Ascending aorta (tissue), 2 donors: ENCODE data around the gene MARCHF10. TPM values are rescaled to one million over a fixed set of nuclear protein-coding genes. Genes with fewer than 3 reads are reported as not detected.

Experiments used
- DNase-seq, 2 donors: peaks; one replicate each; pipeline ENCODE4 v3.0.0-alpha.2; 2019; ENCODE audit warnings: low spot score in 2 of 2
- H3K27ac ChIP-seq, 2 donors: fragments of 200-600 bp; sonication (generic); one replicate each; pipeline ENCODE4 v1.5.1; 2016 to 2017; ENCODE audit warnings: mild to moderate bottlenecking in 1 of 2
- H3K27me3 ChIP-seq: fragments of 200-600 bp; sonication (generic); one replicate; pipeline ENCODE4 v1.5.1; 2017
- H3K36me3 ChIP-seq, 2 donors: fragments of 200-600 bp; sonication (generic); one replicate each; pipeline ENCODE4 v1.5.1; 2016
- H3K4me1 ChIP-seq, 2 donors: fragments of 200-600 bp; sonication (generic); one replicate each; pipeline ENCODE4 v1.5.1; 2016 to 2017; ENCODE audit warnings: mild to moderate bottlenecking in 1 of 2
- H3K4me3 ChIP-seq, 2 donors: fragments of 200-600 bp; sonication (generic); one replicate each; pipeline ENCODE4 v1.5.1; 2016 to 2017; ENCODE audit warnings: mild to moderate bottlenecking in 1 of 2
- H3K9me3 ChIP-seq, 2 donors: fragments of 200-600 bp; sonication (generic); one replicate each; pipeline ENCODE4 v1.5.1; 2016
- CTCF ChIP-seq, 3 experiments: fragments of 200-600 bp in 2 of 3; fragments of 450-650 bp in 1 of 3; sonication (generic) in 2 of 3; IDR thresholded peaks; one replicate each; pipeline ENCODE4 v1.5.1; 2016 to 2019; ENCODE audit warnings: antibody characterized with exemption in 3 of 3, mild to moderate bottlenecking in 1 of 3, moderate library complexity in 1 of 3
- intact Hi-C: fragments of 100-400 bp; cut with DNase I; formaldehyde crosslinking; loops from one replicate; pipeline ENCODE4 v1.15.1; 2023
- total RNA-seq: library from RNA; depleted of rRNA; stranded (reverse); fragments of >200 nt; gene quantifications from one replicate; pipeline ENCODE4 v1.1.0, GENCODE V29; 2016

MARCHF10 gene
- total RNA-seq, 1 donor from 2014 or later, result not detected

- Histone ChIP-seq H3K27me3 (no peaks in the 10 kb centered on the region), H3K4me1 (peaks cover 0 to 18% of the 10 kb centered on the region in 2 donors), H3K27ac (no peak overlapping the region), H3K4me3 (no peak overlapping the region), H3K36me3 (no peaks in the 10 kb centered on the region), H3K9me3 (no peaks in the 10 kb centered on the region)
- TF ChIP-seq CTCF (IDR thresholded peaks at IDR 0.05), result no peak
- no peak for DNase-seq
- intact Hi-C loops, result loop anchor here (10.0 kb wide), 2 partner anchors 376 to 576 kb away; no protein-coding TSS in a partner anchor
Measured at GRCh38 chr17:62708587-62708986, 99.5 kb downstream of the MARCHF10 start.

- Histone ChIP-seq H3K9me3 (no peaks in the 10 kb centered on the region), H3K36me3 (no peaks in the 10 kb centered on the region), H3K4me1 (peaks cover 0 to 23% of the 10 kb centered on the region in 2 donors), H3K27me3 (no peaks in the 10 kb centered on the region), H3K4me3 (no peak overlapping the region), H3K27ac (no peak overlapping the region)
- peak in 1 of 2 donors; percentile 34 for DNase-seq
- no peak for TF ChIP-seq CTCF (IDR thresholded peaks at IDR 0.05)
- intact Hi-C loops, result loop anchor here (10.0 kb wide), 2 partner anchors 377 to 577 kb away; no protein-coding TSS in a partner anchor
Measured at GRCh38 chr17:62707425-62707739, 100.7 kb downstream of the MARCHF10 start.

- peaks cover 0 to 23% of the 10 kb centered on the region in 2 donors for H3K4me1 ChIP-seq
- no peaks in the 10 kb centered on the region for H3K36me3 ChIP-seq
- no peaks in the 10 kb centered on the region for H3K27me3 ChIP-seq
- H3K4me3 ChIP-seq, result no peak overlapping the region
- no peaks in the 10 kb centered on the region for H3K9me3 ChIP-seq
- intact Hi-C loops, result loop anchor here (10.0 kb wide), 2 partner anchors 378 to 578 kb away; no protein-coding TSS in a partner anchor
- DNase-seq, result peak in 1 of 2 donors; percentile 61
- no peak for TF ChIP-seq CTCF (IDR thresholded peaks at IDR 0.05)
- no peak overlapping the region for H3K27ac ChIP-seq
Measured at GRCh38 chr17:62706598-62707424, 101.3 kb downstream of the MARCHF10 start.

GRCh38 chr17:62705778-62706597 lies 102.1 kb downstream of the MARCHF10 start:
- intact Hi-C loops, result loop anchor here (10.0 kb wide), 2 partner anchors 379 to 579 kb away; no protein-coding TSS in a partner anchor
- Histone ChIP-seq H3K9me3 (no peaks in the 10 kb centered on the region), H3K36me3 (no peaks in the 10 kb centered on the region), H3K4me1 (peaks cover 0 to 23% of the 10 kb centered on the region in 2 donors), H3K27me3 (no peaks in the 10 kb centered on the region), H3K27ac (peak overlapping the region in 1 of 2 donors; percentile 56), H3K4me3 (peak overlapping the region in 1 of 2 donors; percentile 93)
- no peak for TF ChIP-seq CTCF (IDR thresholded peaks at IDR 0.05)
- no peak for DNase-seq

GRCh38 chr17:62705156-62705777 lies 102.8 kb downstream of the MARCHF10 start:
- H3K27ac ChIP-seq, result peak overlapping the region; percentile 2 to 56
- H3K36me3 ChIP-seq, result no peaks in the 10 kb centered on the region
- H3K27me3 ChIP-seq, result no peaks in the 10 kb centered on the region
- TF ChIP-seq CTCF (IDR thresholded peaks at IDR 0.05), result no peak
- DNase-seq, result no peak
- no peaks in the 10 kb centered on the region for H3K9me3 ChIP-seq
- intact Hi-C loops, result loop anchor here (10.0 kb wide), 2 partner anchors 380 to 580 kb away; no protein-coding TSS in a partner anchor
- H3K4me3 ChIP-seq, result peak overlapping the region; percentile 87 to 93
- H3K4me1 ChIP-seq, result peaks cover 0 to 23% of the 10 kb centered on the region in 2 donors
